NT2/D1 (cell line): ENCODE measurements around the gene MORN5.

ENCODE experiments used
- DNase-seq: peaks from one replicate; pipeline ENCODE4 v3.0.0-alpha.2; 2011; ENCODE audit warnings: low read depth, low spot score
- H3K27me3 ChIP-seq: 2 replicates; pipeline ENCODE4 v1.6.0; 2011; ENCODE audit warnings: mild to moderate bottlenecking; ENCODE audit not compliant: insufficient read length, insufficient read depth
- H3K36me3 ChIP-seq: 2 replicates; pipeline ENCODE4 v1.6.1; 2011; ENCODE audit warnings: mild to moderate bottlenecking, low read length, mixed read lengths; ENCODE audit not compliant: insufficient read depth, insufficient read length
- H3K4me1 ChIP-seq: 2 replicates; pipeline ENCODE4 v1.5.1; 2011; ENCODE audit not compliant: insufficient read depth, insufficient read length
- H3K4me3 ChIP-seq: 2 replicates; pipeline ENCODE4 v1.5.1; 2011; ENCODE audit warnings: low read depth; ENCODE audit not compliant: insufficient read length
- H3K9ac ChIP-seq: 2 replicates; pipeline ENCODE4 v1.6.0; 2011; ENCODE audit warnings: low read depth; ENCODE audit not compliant: insufficient read length
- H3K9me3 ChIP-seq: 2 replicates; pipeline ENCODE4 v1.5.1; 2011; ENCODE audit warnings: mild to moderate bottlenecking, low read length; ENCODE audit not compliant: insufficient read depth
- SUZ12 ChIP-seq: IDR thresholded peaks from 2 replicates; pipeline ENCODE4 v1.6.1; 2011; ENCODE audit not compliant: insufficient read length, insufficient read depth; ENCODE audit errors: extremely low read depth
- YY1 ChIP-seq: IDR thresholded peaks from 2 replicates; pipeline ENCODE4 v1.6.1; 2011; ENCODE audit not compliant: insufficient read length, insufficient read depth
- ZNF274 ChIP-seq: IDR thresholded peaks from 2 replicates; pipeline ENCODE4 v1.6.1; 2011; ENCODE audit warnings: mild to moderate bottlenecking, low read depth, low read length

Gene MORN5

GRCh38 chr9:122138560-122139268 is 21.0 kb upstream of the MORN5 start:
- TF ChIP-seq ZNF274 = no peak
- TF ChIP-seq YY1 = no peak
- no peak for TF ChIP-seq SUZ12
- peaks cover 11% of the 10 kb centered on the region for H3K27me3 ChIP-seq

DNA sequence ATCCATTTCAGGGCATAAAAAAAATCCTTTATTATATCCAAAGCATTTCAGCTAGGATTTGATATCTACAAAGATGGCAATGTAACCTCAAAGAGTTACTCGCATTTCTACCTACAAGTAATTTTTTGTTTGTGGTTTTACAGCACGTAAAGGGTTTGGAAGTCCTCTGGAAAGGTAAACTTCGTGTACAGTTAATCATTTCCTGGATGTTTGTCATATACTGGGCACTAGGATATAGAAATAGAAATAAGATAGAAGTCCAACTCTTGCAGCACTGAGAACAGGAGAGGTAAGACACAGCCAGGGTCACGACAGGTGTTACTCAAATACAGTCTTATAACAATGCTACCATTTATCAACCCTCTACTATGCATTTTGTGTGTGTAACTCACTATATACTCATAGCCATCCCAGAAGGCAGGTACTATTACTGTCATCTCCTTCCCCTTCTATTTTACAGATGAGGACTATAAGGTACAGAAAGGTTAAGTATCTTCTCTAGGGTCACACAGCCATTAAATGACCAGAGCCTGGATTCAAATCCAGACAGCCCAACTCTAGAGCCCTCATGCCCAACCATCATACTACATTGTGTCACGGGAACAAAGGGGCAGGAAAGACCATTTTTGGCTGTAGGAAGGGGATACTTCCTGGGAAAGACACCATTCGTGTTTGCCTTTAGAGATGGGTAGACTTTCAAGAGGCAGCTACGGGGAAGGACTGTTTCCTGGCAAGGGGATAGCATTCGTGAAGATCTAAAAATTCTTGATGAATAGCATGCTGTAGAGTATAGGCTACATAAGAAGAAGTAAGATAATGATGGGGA is 19.1 kb upstream of the MORN5 start:
- Histone ChIP-seq H3K4me3 (no peak overlapping the region), H3K4me1 (peaks cover 3% of the 10 kb centered on the region), H3K36me3 (peaks cover 39% of the 10 kb centered on the region), H3K9ac (no peak overlapping the region), H3K27me3 (peaks cover 3% of the 10 kb centered on the region), H3K9me3 (no peaks in the 10 kb centered on the region)
- TF ChIP-seq ZNF274 = no peak
- no peak for TF ChIP-seq YY1
- TF ChIP-seq SUZ12 = no peak
- DNase-seq = no peak

More at GRCh38 chr9:122138560-122139268, 21.0 kb upstream of the MORN5 start:
- H3K9ac ChIP-seq = no peak overlapping the region
- DNase-seq = no peak
- no peaks in the 10 kb centered on the region for H3K9me3 ChIP-seq
- H3K4me1 ChIP-seq = peaks cover 5% of the 10 kb centered on the region
- no peak overlapping the region for H3K4me3 ChIP-seq
- H3K36me3 ChIP-seq = peaks cover 21% of the 10 kb centered on the region

GRCh38 chr9:122141671-122142070 is 18.0 kb upstream of the MORN5 start:
- Histone ChIP-seq H3K36me3 (peaks cover 50% of the 10 kb centered on the region), H3K27me3 (no peaks in the 10 kb centered on the region), H3K4me3 (no peak overlapping the region), H3K4me1 (peaks cover 3% of the 10 kb centered on the region), H3K9me3 (no peaks in the 10 kb centered on the region), H3K9ac (no peak overlapping the region)
- no peak for TF ChIP-seq ZNF274
- TF ChIP-seq SUZ12 = no peak
- TF ChIP-seq YY1 = no peak
- DNase-seq = no peak

DNA sequence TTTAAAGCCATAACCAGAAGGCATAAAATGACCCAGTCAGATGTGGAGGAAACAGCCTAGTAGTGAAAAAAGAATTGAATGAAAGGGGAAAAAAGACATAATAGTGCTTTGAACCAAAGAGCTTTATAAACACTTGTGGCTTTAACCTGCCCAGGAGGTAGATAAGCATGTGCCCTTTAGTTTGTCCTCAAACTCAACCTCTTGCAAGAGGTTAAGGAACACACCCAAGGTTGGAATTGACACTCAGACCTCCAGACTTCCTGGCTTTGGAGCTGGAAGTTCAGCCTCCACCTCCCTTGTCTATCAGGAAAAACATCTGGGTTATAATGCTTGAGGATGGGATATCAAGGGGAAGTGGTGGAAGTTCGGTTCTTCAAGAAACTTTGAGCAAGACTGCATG is 16.4 kb upstream of the MORN5 start:
- Histone ChIP-seq H3K36me3 (peaks cover 64% of the 10 kb centered on the region), H3K4me3 (no peak overlapping the region), H3K9me3 (no peaks in the 10 kb centered on the region), H3K27me3 (no peaks in the 10 kb centered on the region), H3K9ac (no peak overlapping the region), H3K4me1 (peaks cover 3% of the 10 kb centered on the region)
- TF ChIP-seq SUZ12 = no peak
- TF ChIP-seq ZNF274 = no peak
- no peak for TF ChIP-seq YY1
- DNase-seq = no peak

DNA sequence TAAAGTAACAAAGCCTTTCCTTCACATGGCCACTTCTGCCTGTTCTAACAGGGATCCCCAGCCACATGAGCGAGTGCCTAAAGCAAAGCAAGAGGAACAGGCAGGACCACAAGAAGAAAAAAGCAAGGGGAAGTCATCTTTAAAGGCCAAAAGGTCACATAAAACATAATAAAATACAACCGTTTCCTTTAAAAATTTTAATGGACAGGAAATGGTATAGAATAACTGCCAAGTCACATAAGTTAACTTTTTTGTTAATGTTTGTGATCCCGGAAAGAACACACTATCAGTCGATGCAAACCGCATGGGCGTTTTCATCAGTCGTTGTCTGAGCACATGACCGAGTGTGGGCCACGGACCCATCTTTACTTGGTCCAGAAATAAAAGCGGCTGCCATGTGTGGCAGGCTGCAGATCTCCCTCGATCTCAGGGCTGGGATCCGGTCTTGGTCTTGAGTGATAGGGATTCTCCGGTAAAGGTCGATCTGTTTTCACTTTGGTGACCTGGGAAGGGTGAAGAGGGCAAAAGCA is 15.8 kb upstream of the MORN5 start:
- no peak overlapping the region for H3K4me3 ChIP-seq
- peaks cover 2% of the 10 kb centered on the region for H3K4me1 ChIP-seq
- DNase-seq = no peak
- no peak overlapping the region for H3K9ac ChIP-seq
- TF ChIP-seq SUZ12 = no peak
- no peak for TF ChIP-seq YY1
- no peak for TF ChIP-seq ZNF274
- no peaks in the 10 kb centered on the region for H3K27me3 ChIP-seq
- H3K9me3 ChIP-seq = no peaks in the 10 kb centered on the region
- H3K36me3 ChIP-seq = peaks cover 67% of the 10 kb centered on the region

DNA sequence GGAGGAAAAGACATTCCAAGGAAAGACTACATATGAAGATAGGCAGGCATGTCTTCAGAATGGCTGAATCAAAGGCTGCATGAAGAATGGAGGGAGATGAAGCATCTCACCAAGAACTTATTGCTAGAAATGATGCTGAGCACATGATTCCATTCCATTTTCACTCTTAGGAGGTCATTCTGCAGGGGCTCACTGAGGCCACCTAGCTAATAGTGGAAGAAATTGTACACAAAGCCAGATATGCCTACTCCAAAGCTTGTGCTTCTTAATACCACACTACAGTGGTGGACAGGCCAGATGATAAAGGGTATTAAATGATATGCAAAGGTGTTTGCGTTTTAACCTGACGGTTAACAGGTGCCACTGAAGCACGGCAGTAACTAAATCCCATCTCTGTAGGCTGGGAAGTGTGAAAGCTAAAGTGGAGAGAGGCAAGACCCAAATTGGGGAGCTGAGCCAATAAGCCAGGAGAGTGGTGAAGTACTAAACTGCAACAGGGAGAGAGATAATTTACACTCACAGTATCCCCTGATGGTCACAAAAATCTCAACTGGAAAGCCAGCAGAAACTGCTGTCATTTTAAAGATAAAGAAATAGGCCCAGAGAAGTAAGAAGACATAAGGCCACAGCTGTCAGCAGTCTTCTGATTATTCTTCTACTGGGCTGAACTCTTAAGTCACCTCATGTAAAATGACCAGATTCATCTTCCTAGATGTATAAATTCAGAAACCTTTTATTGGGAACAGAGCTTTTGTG is 14.7 kb upstream of the MORN5 start:
- no peak for DNase-seq
- no peaks in the 10 kb centered on the region for H3K4me1 ChIP-seq
- no peak overlapping the region for H3K9ac ChIP-seq
- no peaks in the 10 kb centered on the region for H3K27me3 ChIP-seq
- TF ChIP-seq SUZ12 (no peak), ZNF274 (no peak), YY1 (no peak)
- H3K4me3 ChIP-seq = no peak overlapping the region
- H3K36me3 ChIP-seq = peaks cover 75% of the 10 kb centered on the region
- H3K9me3 ChIP-seq = no peaks in the 10 kb centered on the region

DNA sequence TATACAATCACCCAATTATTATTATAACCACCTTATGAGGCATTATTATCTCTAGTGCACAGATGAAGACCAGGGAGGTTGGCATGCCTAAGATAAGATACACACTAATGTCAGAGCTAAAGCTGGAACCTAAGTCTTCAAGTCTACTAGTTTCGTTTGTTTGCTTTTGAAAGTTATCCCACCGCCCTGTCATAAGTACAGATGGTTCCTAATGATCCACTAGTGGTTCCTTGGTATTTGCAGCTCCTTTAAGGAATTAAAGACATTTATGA is 14.2 kb upstream of the MORN5 start:
- no peak for DNase-seq
- no peaks in the 10 kb centered on the region for H3K27me3 ChIP-seq
- H3K36me3 ChIP-seq = peaks cover 75% of the 10 kb centered on the region
- H3K4me3 ChIP-seq = no peak overlapping the region
- TF ChIP-seq SUZ12 (no peak), YY1 (no peak), ZNF274 (no peak)
- H3K4me1 ChIP-seq = no peaks in the 10 kb centered on the region
- H3K9ac ChIP-seq = no peak overlapping the region
- no peaks in the 10 kb centered on the region for H3K9me3 ChIP-seq
